Measurements from ENCODE around the gene SCCPDH.
"Not testable (repeated sequence)": the region's sequence is repeated elsewhere in the genome, so short reads cannot be mapped to it uniquely, and the experiment has no call there.

DNA sequence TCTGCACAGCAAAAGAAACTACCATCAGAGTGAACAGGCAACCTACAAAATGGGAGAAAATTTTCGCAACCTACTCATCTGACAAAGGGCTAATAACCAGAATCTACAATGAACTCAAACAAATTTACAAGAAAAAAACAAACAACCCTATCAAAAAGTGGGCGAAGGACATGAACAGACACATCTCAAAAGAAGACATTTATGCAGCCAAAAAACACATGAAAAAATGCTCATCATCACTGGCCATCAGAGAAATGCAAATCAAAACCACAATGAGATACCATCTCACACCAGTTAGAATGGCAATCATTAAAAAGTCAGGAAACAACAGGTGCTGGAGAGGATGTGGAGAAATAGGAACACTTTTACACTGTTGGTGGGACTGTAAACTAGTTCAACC lies 4.8 kb upstream of the SCCPDH start:
- TF ChIP-seq, protein P1, sequence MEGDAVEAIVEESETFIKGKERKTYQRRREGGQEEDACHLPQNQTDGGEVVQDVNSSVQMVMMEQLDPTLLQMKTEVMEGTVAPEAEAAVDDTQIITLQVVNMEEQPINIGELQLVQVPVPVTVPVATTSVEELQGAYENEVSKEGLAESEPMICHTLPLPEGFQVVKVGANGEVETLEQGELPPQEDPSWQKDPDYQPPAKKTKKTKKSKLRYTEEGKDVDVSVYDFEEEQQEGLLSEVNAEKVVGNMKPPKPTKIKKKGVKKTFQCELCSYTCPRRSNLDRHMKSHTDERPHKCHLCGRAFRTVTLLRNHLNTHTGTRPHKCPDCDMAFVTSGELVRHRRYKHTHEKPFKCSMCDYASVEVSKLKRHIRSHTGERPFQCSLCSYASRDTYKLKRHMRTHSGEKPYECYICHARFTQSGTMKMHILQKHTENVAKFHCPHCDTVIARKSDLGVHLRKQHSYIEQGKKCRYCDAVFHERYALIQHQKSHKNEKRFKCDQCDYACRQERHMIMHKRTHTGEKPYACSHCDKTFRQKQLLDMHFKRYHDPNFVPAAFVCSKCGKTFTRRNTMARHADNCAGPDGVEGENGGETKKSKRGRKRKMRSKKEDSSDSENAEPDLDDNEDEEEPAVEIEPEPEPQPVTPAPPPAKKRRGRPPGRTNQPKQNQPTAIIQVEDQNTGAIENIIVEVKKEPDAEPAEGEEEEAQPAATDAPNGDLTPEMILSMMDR (IDR thresholded peaks at IDR 0.05; ENCODE audit: low read length), result not testable (repeated sequence)
- not testable (repeated sequence) for TF ChIP-seq EZH2 (IDR thresholded peaks at IDR 0.05; ENCODE audit: borderline replicate concordance, low read length)
